CD4-positive, alpha-beta T cell treated with Interleukin-17A for 1 hour (primary cell): Measurements from ENCODE around the gene SLC4A7.
"Not testable (repeated sequence)": the region's sequence is repeated elsewhere in the genome, so short reads cannot be mapped to it uniquely, and the experiment has no call there.

Experiments
- DNase-seq: peaks from one replicate; pipeline ENCODE4 v3.0.0-alpha.2; 2020

SLC4A7 gene

DNA sequence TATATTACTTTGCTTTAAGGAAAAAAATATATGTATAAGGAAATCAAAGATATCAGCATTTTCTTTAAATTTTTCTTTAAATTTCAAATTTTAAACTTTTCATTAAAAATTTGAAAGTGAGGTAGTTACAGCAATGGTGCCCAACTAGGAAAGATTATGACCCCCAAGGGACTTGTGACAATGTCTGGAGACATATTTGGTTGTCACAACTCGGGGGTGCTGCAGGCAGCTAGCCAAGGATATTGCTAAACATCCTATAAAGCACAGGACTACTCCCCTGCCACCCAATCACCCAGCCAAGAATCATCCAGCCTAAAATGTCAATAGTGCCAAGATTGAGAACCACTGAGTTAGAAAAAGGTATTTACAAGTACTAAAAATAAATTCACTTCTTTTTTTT lies 57.3 kb downstream of the SLC4A7 start:
- DNase-seq = no peak

- no peak for DNase-seq
These were observed 58.2 kb downstream of the SLC4A7 start for GRCh38 chr3:27425896-27426565.

GRCh38 chr3:27424812-27425521 lies 59.2 kb downstream of the SLC4A7 start:
- DNase-seq = not testable (repeated sequence)

GRCh38 chr3:27423463-27423862 lies 60.7 kb downstream of the SLC4A7 start:
- DNase-seq = no peak

GRCh38 chr3:27422617-27423016 lies 61.6 kb downstream of the SLC4A7 start:
- no peak for DNase-seq

DNA sequence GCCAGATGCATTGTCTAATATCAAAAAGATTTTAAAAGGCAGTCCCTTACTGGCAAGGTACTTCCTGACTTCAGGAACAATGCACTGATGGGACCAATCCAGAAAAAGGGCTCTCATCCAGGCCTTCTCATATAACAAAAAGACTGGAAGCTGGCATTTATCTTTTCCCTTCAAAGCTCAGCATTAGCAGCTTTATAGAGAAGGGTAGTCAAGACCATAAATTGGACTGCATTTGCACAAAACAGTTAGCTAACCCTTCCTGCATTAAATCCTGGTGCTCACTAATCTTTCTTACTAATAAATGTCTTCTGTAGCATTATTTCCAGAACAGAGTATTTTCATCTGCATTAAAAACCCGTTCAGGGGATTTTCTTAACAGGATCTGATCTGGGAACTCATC lies 69.0 kb downstream of the SLC4A7 start:
- DNase-seq = no peak

DNA sequence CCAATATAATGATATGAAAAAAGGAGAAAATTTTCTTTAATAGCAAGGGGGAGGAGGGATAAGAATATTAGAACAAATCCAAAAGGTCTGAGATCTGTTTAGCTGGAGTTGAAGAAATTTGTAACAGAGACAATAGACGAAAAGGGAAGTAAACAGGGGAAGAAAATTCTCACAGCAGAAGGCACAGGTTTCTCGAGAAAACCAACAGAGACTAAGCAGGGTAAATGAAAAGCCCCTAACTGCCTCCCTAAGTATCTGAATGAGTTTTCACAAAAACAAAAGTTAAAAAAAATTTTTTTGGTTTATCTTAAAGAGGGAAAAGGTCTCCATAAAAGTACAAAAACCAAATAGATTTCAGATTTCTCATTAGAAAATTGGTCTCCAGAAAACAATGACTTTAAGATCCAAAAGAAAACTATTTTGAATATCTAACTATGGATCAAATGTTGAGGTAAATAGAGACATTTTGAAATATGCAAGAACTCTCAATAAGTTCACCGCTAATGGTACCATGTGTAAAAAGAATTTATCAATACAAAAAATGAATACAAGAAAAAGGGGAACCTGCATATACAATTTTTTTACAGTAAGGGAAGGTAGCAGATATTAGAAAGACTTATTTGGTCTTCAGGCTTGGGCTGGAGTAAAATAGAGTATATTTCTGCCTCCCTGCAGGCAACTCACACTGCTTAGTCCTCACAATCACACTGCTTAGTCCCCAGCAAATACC lies 91.1 kb downstream of the SLC4A7 start:
- no peak for DNase-seq

DNA sequence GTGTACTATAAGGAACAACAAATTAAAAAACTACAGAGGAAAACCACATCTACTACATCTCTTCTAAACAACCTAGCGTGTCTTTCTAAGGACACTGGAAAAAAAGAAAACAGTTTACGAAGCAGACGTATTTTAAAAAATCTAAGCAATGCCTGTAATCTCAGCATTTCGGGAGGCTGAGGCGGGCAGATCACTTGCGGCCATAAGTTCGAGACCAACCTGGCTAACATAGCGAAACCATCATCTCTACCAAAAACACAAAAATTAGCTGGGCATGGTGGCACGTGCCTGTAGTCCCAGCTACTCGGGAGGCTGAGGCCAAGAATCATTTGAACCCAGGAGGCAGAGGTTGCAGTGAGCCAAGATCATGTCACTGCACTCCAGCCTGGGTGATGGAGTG lies 91.8 kb downstream of the SLC4A7 start:
- not testable (repeated sequence) for DNase-seq

- no peak for DNase-seq
These were observed 92.4 kb downstream of the SLC4A7 start for GRCh38 chr3:27391796-27392195.

DNA sequence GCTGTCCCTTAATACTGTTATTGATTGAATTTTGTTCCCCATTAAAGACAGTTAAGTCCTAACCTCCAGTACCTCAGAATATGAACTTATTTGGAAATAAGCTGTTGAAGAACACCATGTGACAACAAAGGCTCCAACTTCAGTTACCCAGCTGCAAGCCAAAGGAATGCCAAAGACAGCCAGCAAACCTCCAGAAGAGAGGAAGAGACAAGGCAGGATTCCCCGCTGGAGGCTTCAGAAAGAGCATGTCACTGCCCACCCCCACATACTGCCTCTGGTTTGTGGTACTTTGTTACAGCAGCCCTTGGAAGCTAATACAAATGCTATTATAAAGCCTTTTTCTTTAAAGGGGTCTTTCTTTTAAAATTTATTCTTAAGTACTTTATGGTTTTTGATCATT lies 96.6 kb downstream of the SLC4A7 start:
- no peak for DNase-seq

- no peak for DNase-seq
These were observed 98.7 kb downstream of the SLC4A7 start for GRCh38 chr3:27385504-27385903.

DNA sequence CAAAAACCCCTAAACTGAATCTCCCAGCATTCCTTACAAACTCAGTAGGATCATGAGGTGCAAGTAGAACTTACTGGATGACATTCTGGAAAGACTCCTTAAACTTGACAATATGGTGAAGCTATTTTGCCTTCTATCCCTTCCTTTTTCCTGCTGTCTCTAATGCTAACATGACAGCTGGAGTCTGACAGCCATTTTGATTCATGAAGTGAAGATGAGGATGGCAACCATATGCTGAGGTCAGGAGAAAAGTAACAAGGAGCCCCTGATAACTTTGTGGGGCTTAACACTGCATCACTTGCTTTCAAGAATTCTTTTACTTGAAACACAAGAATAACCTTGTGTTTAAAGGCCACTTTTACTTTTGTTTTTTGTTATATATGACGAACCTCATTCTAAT lies 100.0 kb downstream of the SLC4A7 start:
- DNase-seq = no peak

- DNase-seq = no peak
These were observed 103.5 kb downstream of the SLC4A7 start for GRCh38 chr3:27380433-27381357.

DNA sequence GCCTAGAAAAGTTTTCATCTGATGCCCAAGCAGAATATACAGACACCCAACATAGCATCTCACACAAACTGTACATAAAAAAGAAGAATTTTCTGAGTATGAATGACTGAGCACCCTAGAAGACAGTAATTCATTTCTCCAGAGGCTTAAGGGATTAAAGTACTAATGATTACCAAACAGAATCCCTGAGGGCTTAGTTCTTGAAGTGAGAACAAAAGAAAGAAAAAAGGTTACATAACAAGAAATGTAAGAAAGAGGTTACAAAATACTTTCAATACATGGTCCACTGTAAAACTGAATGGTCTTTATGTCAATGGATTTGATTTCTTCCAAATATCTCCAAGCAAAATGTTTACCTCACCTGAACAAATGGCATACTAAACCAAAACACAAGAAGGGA lies 105.9 kb downstream of the SLC4A7 start:
- no peak for DNase-seq

DNA sequence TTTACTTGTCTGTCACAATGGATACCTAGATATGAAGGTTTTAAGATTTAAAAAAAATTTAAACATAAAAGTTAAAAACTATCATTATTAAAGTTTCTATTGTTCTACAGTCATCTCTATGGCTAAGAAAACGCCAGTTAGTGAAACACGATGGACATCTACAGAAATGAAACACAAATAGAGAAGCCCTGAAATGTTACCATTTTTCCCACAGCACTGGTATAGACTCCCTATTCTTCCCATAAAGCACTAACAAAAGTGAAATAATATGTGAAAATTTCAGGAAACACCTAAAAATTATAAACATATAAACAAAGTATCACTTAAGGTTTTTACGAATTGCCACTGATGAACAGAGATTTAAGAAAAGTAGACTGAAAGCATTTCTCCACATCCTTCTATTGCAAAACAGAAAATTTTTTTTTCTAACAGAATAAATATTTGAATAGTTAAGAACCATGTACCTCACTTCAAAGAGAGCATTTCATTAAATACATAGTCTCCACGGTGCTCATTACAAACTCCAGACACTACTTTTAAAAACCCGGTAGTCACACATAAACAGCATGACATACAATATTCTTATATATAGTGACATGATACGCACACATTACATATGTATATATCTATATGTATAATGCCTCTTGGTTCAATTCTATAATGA lies 107.9 kb downstream of the SLC4A7 start:
- no peak for DNase-seq

DNA sequence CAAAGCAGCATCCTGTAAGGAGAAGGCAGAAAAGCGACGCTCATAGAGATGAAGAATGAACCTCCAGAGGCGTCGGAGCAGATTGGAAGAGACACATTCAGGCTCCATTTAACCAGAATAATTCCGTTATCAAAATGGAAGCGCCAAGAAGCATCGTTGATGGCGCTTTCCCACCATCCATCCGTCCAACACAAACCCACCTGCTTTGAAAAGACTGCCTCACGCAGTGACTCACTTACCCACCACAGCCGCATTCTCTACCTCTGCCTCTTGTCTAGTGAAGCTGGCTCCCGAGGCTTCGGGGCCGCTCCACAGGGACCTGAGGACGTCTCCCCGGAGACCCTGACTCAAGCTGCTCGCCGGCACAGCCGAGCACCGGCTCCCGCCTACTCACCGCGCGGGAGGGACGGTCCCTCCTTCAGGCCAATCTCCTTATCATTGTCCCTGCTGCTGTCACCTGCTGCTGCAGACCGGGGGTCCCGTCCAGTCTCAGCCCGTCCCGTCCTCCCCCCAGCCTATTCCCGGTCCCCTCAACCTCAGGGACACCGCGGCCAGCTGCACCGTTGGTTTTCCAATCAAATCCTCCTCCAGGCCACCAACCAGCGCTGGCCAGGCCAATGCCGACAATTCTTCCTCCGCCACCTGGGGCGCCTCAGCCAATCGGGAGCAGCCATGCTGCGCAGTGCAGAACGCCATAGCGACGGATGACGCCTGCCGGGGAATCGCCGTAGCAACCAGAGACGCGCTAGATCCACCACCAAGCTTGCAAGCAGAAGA lies 115.2 kb downstream of the SLC4A7 start, which contains the start of gene NEK10:
Gene NEK10, minus strand, starts transcription at position 553 of the 777 bp plus-strand sequence. CDS start 16,501 bp downstream, outside the sequence.
- DNase-seq = peak; percentile 93

DNA sequence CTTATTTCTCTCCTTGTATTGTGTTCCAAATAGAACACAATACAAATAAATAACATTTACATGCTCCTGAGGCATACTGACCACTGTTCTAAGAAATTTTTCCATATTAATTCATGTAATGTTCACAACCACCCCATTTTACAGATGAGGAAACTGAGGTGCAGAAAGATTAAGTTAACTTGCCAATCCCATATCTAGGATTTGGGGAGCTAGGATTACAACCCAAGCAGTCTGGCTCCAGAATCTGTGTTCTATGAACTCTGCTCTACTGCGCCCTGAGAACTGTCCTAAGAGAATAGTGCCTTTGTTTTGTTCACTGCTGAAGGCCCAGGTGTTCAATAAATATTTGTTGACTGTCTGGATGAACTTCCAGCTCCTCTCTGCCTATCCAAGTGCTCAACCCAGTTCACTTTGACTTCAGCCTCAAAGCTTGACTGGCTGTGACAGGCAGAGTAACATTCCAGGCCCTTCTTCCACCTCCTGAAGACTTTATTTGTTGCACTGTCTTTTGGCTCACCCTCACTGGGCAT lies 118.1 kb downstream of the SLC4A7 start:
- DNase-seq = no peak

GRCh38 chr3:27360113-27361078 lies 123.8 kb downstream of the SLC4A7 start:
- DNase-seq = no peak

- DNase-seq = no peak
These were observed 125.8 kb downstream of the SLC4A7 start for GRCh38 chr3:27358372-27358771.
